ENCODE measurements around the gene ZNF581. TPM values are rescaled to one million over a fixed set of nuclear protein-coding genes. Genes with fewer than 3 reads are reported as not detected.

Gene ZNF581
- total and polyA plus RNA-seq, 4 donors, result 2.1 to 7.3 (median 5.2) TPM

GRCh38 chr19:55652311-55653128, 9.1 kb downstream of the ZNF581 start:
- H3K4me1 ChIP-seq (ENCODE audit: control insufficient read depth in 4 of 4, insufficient read depth in 4 of 4, low read length in 3 of 4), result peaks cover 14 to 38% (median 33%) of the 10 kb centered on the region in 4 donors
- no peak overlapping the region for H3K4me3 ChIP-seq (ENCODE audit: low read depth in 1 of 3, low read length in 3 of 3)
- no peak overlapping the region for H3K27ac ChIP-seq (ENCODE audit: low read depth in 1 of 2, low read length in 2 of 2)
- H3K27me3 ChIP-seq (ENCODE audit: control insufficient read depth in 4 of 4, insufficient read depth in 4 of 4, low read length in 3 of 4), result no peaks in the 10 kb centered on the region
- TF ChIP-seq RXRA (IDR thresholded peaks at IDR 0.05) (no peak), FOXA2 (IDR thresholded peaks at IDR 0.05) (no peak), FOXA1 (IDR thresholded peaks at IDR 0.05) (no peak), SP1 (IDR thresholded peaks at IDR 0.05) (no peak), HNF4A (conservative IDR thresholded peaks at IDR 0.05) (no peak), ZBTB33 (IDR thresholded peaks at IDR 0.05) (no peak), GABPA (IDR thresholded peaks at IDR 0.05 in 1 of 2, conservative IDR thresholded peaks at IDR 0.05 in 1 of 2) (no peak)
- TF ChIP-seq, protein P1, sequence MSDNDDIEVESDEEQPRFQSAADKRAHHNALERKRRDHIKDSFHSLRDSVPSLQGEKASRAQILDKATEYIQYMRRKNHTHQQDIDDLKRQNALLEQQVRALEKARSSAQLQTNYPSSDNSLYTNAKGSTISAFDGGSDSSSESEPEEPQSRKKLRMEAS (IDR thresholded peaks at IDR 0.05), result no peak
- H3K9me3 ChIP-seq (ENCODE audit: control insufficient read depth in 4 of 4, low read length in 3 of 4), result no peaks in the 10 kb centered on the region
- WGBS, result 90% methylated on average over 71 of the region's 71 CpGs
- H3K9ac ChIP-seq (ENCODE audit: low read depth in 1 of 2, low read length in 2 of 2), result no peak overlapping the region
- no peak for DNase-seq (ENCODE audit: low spot score)
- H3K36me3 ChIP-seq (ENCODE audit: control insufficient read depth in 4 of 4, insufficient read depth in 3 of 4, low read depth in 1 of 4, low read length in 3 of 4), result no peaks in the 10 kb centered on the region

DNA sequence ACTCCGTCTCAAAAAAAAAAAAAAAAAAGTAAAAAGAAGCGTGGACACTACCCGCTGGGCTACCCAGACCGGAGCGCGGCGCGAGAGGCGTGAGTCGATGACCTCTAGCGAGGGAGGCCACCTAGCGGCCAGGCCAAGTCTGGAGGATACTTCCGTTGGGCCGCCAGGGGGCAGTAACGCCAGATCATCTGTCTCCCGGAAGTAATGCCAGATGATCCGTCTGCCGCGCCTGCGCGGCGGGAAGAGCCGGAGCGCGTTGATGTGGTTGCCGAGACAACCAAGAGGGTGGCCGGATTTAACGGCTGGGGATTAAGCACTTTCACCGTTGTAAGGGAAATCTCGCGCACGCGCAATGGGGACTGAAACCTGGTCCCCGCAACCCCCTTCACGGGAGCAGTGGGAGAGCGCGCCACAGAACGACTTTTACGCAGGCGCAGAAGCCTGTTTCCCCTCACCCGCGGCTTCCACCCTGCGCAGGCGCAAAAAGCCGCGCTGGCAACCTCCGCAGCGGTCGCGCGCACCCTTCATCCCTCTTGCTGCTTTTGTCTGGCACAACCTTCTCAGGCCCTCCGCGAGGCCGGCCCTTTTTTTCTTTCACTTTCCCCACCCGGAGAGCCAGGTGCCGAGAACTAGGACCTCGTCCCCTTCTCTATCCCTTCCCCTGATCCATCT, 10.3 kb downstream of the ZNF581 start:
- Histone ChIP-seq H3K27ac (ENCODE audit: low read depth in 1 of 2, low read length in 2 of 2) (peak overlapping the region; percentile 94 to 96), H3K36me3 (ENCODE audit: control insufficient read depth in 4 of 4, insufficient read depth in 3 of 4, low read depth in 1 of 4, low read length in 3 of 4) (no peaks in the 10 kb centered on the region), H3K9me3 (ENCODE audit: control insufficient read depth in 4 of 4, low read length in 3 of 4) (no peaks in the 10 kb centered on the region), H3K9ac (ENCODE audit: low read depth in 1 of 2, low read length in 2 of 2) (peak overlapping the region; percentile 78 to 90), H3K27me3 (ENCODE audit: control insufficient read depth in 4 of 4, insufficient read depth in 4 of 4, low read length in 3 of 4) (no peaks in the 10 kb centered on the region), H3K4me1 (ENCODE audit: control insufficient read depth in 4 of 4, insufficient read depth in 4 of 4, low read length in 3 of 4) (peaks cover 10 to 41% (median 37%) of the 10 kb centered on the region in 4 donors), H3K4me3 (ENCODE audit: low read depth in 1 of 3, low read length in 3 of 3) (peak overlapping the region; percentile 76 to 89 (median 78))
- under 1% methylated on average over 57 of the region's 57 CpGs for WGBS
- peak; percentile 97 for DNase-seq (ENCODE audit: low spot score)
- TF ChIP-seq CTCF (IDR thresholded peaks at IDR 0.05; ENCODE audit: low read depth, low read length, missing input control) (peak; percentile 100), NR2F2 (IDR thresholded peaks at IDR 0.05) (peak; percentile 84), FOXA2 (IDR thresholded peaks at IDR 0.05) (no peak), RAD21 (IDR thresholded peaks at IDR 0.05) (peak; percentile 72 to 80), ATF3 (IDR thresholded peaks at IDR 0.05) (no peak), HNF4A (conservative IDR thresholded peaks at IDR 0.05) (no peak), SP1 (IDR thresholded peaks at IDR 0.05) (peak; percentile 48), REST (IDR thresholded peaks at IDR 0.05) (no peak), RXRA (IDR thresholded peaks at IDR 0.05) (peak; percentile 79 to 87), HNF4G (IDR thresholded peaks at IDR 0.05) (no peak), ZBTB33 (IDR thresholded peaks at IDR 0.05) (peak; percentile 11), FOXA1 (IDR thresholded peaks at IDR 0.05) (no peak), YY1 (IDR thresholded peaks at IDR 0.05) (peak; percentile 55), GABPA (IDR thresholded peaks at IDR 0.05 in 1 of 2, conservative IDR thresholded peaks at IDR 0.05 in 1 of 2) (peak; percentile 67 to 84), JUND (IDR thresholded peaks at IDR 0.05) (no peak), TAF1 (conservative IDR thresholded peaks at IDR 0.05) (no peak), EGR1 (IDR thresholded peaks at IDR 0.05; ENCODE audit: low read depth in 2 of 2) (no peak)
- TF ChIP-seq, protein P1 (IDR thresholded peaks at IDR 0.05), result peak; percentile 47

Measured in liver (tissue), 9 donors.